Measurements from ENCODE around the gene LRIG1. TPM values are rescaled to one million over a fixed set of nuclear protein-coding genes. Genes with fewer than 3 reads are reported as not detected.

The LRIG1 gene
- total RNA-seq, 4 donors from 2014 or later: 48.6 to 58.6 (median 52.5) TPM

DNA sequence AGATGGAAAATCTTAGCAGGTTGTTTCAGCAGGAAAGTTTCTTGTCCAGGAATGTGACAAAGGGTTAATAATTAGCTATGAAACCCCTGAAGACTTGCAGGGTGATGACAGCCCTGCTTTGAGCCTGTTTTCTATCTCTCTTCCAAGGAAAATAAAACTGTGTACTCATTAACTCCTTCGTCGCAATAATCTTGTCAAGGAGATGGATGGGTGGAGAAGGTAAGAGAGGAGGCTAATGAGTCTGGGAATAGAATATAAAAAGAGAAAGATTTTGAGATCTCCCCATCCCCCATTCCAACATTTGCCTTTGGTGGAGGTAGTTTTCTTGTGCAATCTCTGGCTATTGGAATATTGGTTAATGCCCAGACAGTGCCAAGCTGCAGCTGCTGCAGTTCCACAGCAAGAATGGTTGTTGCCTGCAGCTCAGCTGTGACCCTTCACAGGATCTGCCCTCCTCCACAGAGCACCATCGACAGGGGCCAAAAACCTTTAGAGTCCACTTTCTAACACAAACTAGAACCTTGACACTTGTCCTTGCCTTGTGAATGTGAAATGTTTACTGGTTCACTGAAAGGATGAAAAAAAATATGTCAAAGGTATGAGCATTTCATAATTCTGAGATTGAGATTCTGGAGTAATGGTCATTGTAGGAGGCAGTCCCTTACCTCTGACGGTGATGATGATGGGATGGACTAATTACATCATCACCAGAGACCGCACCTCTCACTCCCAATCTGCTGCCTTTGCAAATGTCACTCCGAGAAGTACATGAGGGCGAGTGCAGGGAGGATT is 4.2 kb upstream of the LRIG1 start:
- WGBS, 2 donors: 63 to 68% methylated on average over 7 of the region's 7 CpGs
- no peak for DNase-seq (ENCODE audit: low spot score in 2 of 2)
- H3K36me3 ChIP-seq: no peaks in the 10 kb centered on the region
- H3K4me3 ChIP-seq: no peak overlapping the region
- H3K27ac ChIP-seq: no peak overlapping the region
- TF ChIP-seq EP300 (IDR thresholded peaks at IDR 0.05): no peak
- TF ChIP-seq, protein P1, sequence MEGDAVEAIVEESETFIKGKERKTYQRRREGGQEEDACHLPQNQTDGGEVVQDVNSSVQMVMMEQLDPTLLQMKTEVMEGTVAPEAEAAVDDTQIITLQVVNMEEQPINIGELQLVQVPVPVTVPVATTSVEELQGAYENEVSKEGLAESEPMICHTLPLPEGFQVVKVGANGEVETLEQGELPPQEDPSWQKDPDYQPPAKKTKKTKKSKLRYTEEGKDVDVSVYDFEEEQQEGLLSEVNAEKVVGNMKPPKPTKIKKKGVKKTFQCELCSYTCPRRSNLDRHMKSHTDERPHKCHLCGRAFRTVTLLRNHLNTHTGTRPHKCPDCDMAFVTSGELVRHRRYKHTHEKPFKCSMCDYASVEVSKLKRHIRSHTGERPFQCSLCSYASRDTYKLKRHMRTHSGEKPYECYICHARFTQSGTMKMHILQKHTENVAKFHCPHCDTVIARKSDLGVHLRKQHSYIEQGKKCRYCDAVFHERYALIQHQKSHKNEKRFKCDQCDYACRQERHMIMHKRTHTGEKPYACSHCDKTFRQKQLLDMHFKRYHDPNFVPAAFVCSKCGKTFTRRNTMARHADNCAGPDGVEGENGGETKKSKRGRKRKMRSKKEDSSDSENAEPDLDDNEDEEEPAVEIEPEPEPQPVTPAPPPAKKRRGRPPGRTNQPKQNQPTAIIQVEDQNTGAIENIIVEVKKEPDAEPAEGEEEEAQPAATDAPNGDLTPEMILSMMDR (IDR thresholded peaks at IDR 0.05): no peak
- H3K27me3 ChIP-seq: no peaks in the 10 kb centered on the region
- H3K9me3 ChIP-seq: no peaks in the 10 kb centered on the region
- H3K4me1 ChIP-seq: peaks cover 0 to 7% (median 3%) of the 10 kb centered on the region in 4 donors

DNA sequence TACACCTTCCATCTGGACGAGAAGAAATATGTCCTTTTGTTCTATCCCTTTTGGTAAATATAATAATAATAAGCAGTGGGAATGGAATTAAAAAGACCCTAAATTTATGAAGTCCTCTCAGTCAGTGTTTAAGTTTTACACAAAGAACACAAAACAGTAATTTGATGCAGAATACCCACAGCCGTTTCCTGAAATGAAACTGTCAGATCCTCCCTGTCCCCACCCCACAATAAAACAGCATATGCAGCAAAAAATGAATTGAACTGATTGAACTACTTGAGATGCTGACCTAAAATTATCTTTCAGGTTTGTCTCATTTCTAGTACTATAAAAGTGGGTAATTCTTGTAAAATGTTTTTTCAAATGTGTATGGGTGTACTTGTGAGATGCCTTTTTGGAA is 2.2 kb upstream of the LRIG1 start:
- 61 to 68% methylated on average over 2 of the region's 2 CpGs for WGBS, 2 donors

DNA sequence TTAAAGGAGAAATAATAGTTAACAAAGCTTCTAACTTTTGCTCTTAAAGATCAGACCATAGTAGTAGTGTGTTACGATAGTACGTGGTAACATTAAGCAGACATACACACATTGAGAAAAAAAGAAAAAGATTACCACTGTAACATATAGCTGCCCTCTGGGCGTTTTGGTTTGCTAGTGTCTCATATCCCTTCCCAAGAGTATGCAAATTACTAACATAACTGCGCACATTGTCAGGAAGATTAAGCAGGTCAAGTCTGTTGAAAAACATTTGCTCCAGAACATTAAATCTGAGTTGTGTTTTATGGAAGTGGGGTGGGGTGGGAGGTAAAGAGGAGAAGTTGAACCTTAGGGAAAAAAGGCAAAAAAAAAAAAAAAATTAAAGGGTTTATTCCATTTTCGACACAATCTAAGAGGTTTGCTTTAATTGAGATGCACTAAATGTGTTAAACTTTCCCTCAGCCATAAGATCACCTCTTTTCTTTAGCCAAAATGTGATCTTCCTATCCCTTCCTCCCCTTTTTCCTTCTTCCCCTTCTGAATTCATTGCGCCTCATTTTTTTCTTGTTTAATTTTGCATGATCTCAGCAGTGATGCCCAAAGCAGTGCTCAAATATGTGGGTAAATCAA is 1.5 kb upstream of the LRIG1 start:
- Histone ChIP-seq H3K27ac (no peak overlapping the region), H3K4me1 (peaks cover 0 to 25% (median 12%) of the 10 kb centered on the region in 4 donors), H3K9me3 (no peaks in the 10 kb centered on the region), H3K36me3 (no peaks in the 10 kb centered on the region), H3K4me3 (no peak overlapping the region), H3K27me3 (no peaks in the 10 kb centered on the region)
- no peak for DNase-seq (ENCODE audit: low spot score in 2 of 2)
- no peak for TF ChIP-seq EP300 (IDR thresholded peaks at IDR 0.05)
- no peak for TF ChIP-seq POLR2A (IDR thresholded peaks at IDR 0.05)
- TF ChIP-seq, protein P1 (IDR thresholded peaks at IDR 0.05): no peak
- 73% methylated on average over 6 of the region's 6 CpGs for WGBS, 2 donors

More for the DNA sequence above, 2.2 kb upstream of the LRIG1 start:
- no peak for TF ChIP-seq EP300 (IDR thresholded peaks at IDR 0.05)
- TF ChIP-seq, protein P1 (IDR thresholded peaks at IDR 0.05): no peak
- H3K27me3 ChIP-seq: no peaks in the 10 kb centered on the region
- no peak overlapping the region for H3K4me3 ChIP-seq
- no peaks in the 10 kb centered on the region for H3K36me3 ChIP-seq
- H3K9me3 ChIP-seq: no peaks in the 10 kb centered on the region
- DNase-seq (ENCODE audit: low spot score in 2 of 2): no peak
- peaks cover 0 to 21% (median 11%) of the 10 kb centered on the region in 4 donors for H3K4me1 ChIP-seq
- H3K27ac ChIP-seq: no peak overlapping the region

DNA sequence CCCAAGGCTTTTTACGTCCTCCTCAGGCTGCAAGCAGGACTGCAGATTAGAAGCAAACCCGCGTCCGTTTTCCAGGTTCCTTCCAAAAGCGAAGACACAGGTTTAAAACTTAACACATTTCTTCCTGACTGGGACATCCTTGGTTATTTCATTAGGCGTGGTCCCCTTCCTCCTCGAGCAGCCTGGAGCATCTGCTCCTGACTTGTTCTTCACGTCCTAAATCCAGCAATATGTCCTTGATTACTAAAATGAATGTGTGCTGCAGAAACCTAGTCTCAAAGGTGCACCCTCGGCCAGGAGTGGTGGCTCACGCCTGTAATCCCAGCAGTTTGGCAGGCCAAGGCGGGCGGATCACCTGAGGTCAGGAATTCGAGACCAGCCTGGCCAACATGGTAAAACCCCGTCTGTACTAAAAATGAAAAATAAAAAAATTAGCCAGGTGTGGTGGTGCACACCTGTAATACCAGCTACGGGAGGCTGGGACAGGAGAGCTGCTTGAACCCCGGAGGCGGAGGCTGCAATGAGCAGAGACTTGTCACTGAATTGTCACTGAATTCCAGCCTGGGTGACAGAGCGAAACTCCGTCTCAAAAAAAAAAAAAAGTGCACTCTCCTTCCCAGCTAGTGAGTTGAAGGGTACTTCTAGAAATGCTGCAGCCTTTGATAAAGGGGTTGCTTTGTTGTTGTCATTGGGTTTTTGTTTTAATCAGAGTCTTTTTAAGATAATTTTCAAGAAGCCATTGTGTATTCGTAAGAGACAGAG is 842 bp upstream of the LRIG1 start:
- Histone ChIP-seq H3K27ac (peak overlapping the region; percentile 38 to 94 (median 54)), H3K4me3 (peak overlapping the region; percentile 46 to 85 (median 65)), H3K9me3 (no peaks in the 10 kb centered on the region), H3K27me3 (no peaks in the 10 kb centered on the region), H3K36me3 (no peaks in the 10 kb centered on the region), H3K4me1 (peaks cover 0 to 32% (median 17%) of the 10 kb centered on the region in 4 donors)
- DNase-seq (ENCODE audit: low spot score in 2 of 2): no peak
- WGBS, 2 donors: 33 to 34% methylated on average over 20 of the region's 20 CpGs
- TF ChIP-seq POLR2A (IDR thresholded peaks at IDR 0.05) (no peak), EP300 (IDR thresholded peaks at IDR 0.05) (no peak)
- TF ChIP-seq, protein P1 (IDR thresholded peaks at IDR 0.05): no peak

All from tibial nerve (tissue), 4 donors.